OCI-LY3 (cell line): ENCODE results near the gene TXLNA.

Experiments used
- CTCF ChIP-seq: fragments of 200-600, 300-600 bp; sonication (generic); IDR thresholded peaks from 2 replicates; pipeline ENCODE4 v1.5.1; 2014; ENCODE audit warnings: antibody characterized with exemption, low read length, low read depth
- EZH2phosphoT487 ChIP-seq: fragments of 200-600 bp; shearing (Covaris generic); IDR thresholded peaks from 2 replicates; pipeline ENCODE4 v1.6.1; 2018; ENCODE audit warnings: antibody characterized with exemption, mixed run types, low read depth

GRCh38 chr1:32239337-32239736 lies 59.9 kb downstream of the TXLNA start:
- TF ChIP-seq CTCF: no peak
- TF ChIP-seq EZH2phosphoT487: no peak
